Kidney glomerular epithelial cell (primary cell): ENCODE results near the gene DPH2.

Experiments used
- DNase-seq: peaks from one replicate; lab custom pipeline; 2025; lab: John Stamatoyannopoulos, UW

The DPH2 gene

DNA sequence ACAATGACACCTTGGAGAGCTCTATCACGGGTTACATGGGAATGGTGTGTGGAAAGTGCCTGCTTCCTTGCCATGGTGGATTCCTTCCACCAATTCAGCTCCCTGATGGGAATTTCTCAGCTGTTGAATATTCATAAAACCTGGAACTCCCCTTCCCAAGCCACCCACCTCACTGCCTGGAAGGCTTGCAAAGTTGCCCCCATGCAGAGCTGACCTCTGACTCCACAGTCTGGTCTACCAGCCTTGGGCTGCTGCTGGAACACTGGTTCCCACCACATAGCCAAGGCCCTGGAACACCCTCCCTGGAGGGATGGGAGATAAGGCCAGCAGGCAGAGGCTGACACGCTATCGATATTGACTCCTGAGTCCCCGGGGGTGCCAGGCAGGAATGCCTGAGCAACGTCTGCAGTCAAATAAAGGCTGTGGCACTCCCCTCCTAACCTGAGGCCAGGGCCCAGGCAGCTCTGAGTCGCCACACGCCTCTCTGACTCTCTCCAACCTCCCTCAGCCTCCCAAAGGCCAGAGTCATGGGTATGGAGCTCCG is 30.4 kb downstream of the DPH2 start:
- no peak for DNase-seq

DNA sequence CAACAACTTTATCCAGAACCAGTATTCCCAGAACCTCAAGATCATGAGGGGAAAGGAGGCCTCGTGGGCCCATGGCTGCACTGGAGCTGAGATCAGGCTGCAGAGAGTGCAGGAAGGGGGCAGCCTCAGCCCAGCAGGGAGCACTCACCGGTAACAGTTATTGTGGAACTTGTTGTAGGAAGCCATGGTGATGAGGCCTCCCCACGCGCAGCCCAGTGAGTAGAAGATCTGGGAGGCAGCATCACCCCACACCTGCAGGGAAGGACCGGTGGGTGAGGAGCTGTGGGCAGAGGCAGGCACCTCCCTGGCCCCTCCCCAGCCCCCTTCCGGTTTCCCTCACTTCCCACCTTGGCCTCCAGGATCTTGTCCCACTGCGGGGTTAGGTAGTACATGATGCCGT is 32.4 kb downstream of the DPH2 start:
- no peak for DNase-seq

DNA sequence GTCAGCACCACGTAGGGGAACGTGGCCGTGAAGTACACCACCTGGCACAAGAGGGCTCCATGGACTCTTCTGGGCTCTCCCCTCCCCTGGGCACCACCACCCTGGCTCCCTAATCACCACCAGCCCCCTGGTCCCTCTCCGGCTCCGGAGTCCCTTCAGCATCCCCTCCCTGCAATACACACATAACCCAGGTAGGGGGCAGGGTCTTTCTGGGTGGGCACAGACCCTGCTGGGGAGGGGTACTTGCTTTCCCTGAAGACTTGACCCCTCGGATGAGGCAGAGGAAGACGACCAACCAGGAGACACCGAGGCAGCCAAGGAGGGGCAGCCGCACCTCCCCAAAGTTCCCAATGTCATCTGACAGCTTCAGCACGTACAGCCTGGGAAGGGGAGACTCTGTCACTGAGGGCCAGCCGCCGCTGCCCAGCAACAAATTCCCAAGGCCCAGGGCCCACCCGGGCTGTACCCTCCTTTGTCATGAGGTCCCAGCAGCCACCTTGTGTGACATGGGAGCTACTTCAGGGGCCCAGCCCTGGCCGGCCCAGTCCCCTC is 32.9 kb downstream of the DPH2 start:
- no peak for DNase-seq

- DNase-seq = no peak
These were observed 38.4 kb downstream of the DPH2 start for GRCh38 chr1:44008259-44008658.

GRCh38 chr1:44010935-44011471 is 41.2 kb downstream of the DPH2 start:
- DNase-seq = no peak

GRCh38 chr1:44012404-44012803 is 42.6 kb downstream of the DPH2 start:
- DNase-seq = no peak

- no peak for DNase-seq
These were observed 43.3 kb downstream of the DPH2 start for GRCh38 chr1:44012941-44013609.

GRCh38 chr1:44013949-44014348 is 44.1 kb downstream of the DPH2 start:
- no peak for DNase-seq

- no peak for DNase-seq
These were observed 44.7 kb downstream of the DPH2 start for GRCh38 chr1:44014365-44015104.

DNA sequence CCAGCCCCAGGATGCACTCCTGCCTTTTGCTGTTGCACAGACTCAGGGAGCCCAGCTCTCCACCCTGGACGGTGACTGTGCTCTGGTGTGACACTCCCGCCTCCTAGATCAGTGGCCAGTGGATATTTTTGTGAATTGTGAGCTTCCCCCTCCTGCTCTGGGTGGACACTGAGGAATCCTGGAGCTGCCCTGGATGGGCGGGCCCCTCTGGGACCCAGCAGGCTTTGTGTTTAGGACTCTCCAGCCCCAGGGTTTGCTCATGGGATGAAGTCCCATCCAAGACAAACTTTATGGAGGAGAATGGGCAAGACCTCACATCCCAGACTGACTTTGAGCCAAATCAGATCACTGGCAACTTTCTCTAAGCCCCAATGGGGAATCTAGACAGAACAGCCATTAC is 45.4 kb downstream of the DPH2 start:
- no peak for DNase-seq

DNA sequence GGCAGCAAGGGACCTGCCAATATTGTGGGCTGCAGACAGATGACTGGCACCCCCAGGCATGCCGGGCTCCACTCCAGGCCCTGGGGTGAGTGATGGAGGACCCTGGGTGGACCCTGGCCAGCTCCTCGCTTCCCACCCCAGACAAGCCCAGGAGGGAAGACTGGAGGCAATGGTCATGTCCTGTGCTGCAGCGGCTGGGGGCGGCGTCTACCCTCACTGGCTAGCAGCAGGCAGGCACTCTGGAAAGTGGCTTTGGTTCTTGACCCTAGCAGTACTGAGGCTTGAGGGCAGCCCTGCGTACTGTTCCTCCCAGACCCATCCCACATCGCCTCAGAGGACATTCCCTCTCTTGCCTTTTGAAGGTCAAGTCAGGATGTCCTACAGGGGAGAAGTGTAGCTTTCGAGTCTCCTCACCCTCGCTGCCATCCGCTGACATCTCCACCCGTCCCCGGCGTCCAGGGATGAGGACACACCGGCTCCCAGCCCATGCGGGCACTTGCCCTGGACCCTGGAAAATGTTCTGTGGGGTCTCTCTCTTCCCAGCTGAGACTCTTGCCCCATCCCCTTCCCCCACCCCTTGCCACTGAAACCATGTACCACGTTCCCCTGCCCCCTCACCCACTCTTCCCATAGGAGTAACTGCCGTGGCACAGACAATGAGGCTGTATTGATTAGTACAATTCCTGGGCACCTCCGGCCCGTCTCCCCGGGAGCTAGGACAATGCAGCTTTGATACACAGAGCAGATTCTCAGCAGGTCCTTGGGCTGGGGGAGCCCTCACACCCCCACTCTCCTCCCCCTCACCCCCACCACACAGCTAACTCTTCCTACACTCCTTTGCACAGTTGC is 46.5 kb downstream of the DPH2 start:
- DNase-seq = no peak

- no peak for DNase-seq
These were observed 47.1 kb downstream of the DPH2 start for GRCh38 chr1:44016890-44017400.

GRCh38 chr1:44019466-44019948 is 49.7 kb downstream of the DPH2 start:
- no peak for DNase-seq

DNA sequence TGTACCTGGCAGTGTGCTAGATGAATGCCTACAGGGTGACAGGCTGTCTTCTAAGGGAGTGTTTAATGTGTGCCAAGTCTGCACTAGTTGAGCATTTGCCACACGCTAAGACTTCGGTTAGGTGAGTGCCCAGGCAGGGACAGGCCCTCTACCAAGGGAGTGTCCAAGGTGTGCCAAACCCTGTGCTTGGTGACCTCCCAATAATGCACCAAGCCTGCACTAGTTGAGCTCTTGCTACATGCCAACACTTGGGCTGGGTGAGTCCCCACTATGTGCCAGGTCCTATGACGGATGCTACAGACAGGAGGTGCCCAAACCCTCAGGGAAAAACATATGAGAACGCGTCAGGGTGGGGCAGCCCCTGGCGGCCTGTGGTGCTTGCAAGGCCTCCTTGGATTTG is 50.7 kb downstream of the DPH2 start:
- no peak for DNase-seq

GRCh38 chr1:44021156-44021555 is 51.3 kb downstream of the DPH2 start:
- no peak for DNase-seq

DNA sequence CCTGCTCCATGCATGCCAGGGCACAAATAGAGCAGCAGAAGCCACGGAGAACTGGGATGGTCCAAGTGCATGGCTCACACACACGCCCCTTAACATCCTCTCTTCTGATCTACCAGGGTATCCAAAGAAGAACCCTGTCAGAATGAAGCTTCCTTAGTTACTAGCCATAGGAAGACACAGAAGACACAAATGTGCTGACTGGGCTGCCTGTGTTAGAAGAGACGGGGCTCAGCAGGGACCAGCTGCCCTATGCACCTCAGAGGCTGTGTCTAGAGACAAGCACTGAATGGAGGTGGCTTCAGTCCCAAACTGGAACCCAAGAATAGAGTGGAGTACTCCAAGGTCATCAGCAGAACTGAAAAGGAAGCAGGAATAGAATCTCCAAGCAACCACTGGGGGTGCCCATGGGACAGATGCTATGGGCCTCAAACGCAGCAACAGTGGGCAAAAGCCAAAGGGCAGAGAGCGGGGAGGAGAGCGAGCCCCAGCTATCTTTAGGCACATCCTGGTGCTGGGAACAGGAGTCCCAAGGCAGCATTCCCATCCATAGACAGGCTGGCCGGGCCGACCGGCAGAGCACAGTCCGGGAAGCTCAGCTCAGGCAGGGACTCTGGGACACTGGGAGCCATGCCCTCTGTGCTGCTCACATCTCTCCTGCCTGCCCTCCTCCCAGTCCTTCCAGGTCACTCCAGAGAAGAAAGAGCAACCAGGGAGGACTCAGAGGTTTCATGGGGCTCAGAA is 51.9 kb downstream of the DPH2 start:
- no peak for DNase-seq
